Measurements from ENCODE around the gene FIBP.
A peak's percentile ranks its signal among the peaks of the same experiment; 100 is the strongest.

GRCh38 chr11:65911682-65912568, 23.7 kb upstream of the FIBP start:
- TF ChIP-seq EZH2 (IDR thresholded peaks at IDR 0.05; ENCODE audit: borderline replicate concordance, control insufficient read depth, low read depth, low read length), result no peak
- TF ChIP-seq, protein P1, sequence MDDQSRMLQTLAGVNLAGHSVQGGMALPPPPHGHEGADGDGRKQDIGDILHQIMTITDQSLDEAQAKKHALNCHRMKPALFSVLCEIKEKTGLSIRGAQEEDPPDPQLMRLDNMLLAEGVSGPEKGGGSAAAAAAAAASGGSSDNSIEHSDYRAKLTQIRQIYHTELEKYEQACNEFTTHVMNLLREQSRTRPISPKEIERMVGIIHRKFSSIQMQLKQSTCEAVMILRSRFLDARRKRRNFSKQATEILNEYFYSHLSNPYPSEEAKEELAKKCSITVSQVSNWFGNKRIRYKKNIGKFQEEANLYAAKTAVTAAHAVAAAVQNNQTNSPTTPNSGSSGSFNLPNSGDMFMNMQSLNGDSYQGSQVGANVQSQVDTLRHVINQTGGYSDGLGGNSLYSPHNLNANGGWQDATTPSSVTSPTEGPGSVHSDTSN (IDR thresholded peaks at IDR 0.05; ENCODE audit: insufficient replicate concordance, low read depth, low read length), result no peak
- TF ChIP-seq, protein P2, sequence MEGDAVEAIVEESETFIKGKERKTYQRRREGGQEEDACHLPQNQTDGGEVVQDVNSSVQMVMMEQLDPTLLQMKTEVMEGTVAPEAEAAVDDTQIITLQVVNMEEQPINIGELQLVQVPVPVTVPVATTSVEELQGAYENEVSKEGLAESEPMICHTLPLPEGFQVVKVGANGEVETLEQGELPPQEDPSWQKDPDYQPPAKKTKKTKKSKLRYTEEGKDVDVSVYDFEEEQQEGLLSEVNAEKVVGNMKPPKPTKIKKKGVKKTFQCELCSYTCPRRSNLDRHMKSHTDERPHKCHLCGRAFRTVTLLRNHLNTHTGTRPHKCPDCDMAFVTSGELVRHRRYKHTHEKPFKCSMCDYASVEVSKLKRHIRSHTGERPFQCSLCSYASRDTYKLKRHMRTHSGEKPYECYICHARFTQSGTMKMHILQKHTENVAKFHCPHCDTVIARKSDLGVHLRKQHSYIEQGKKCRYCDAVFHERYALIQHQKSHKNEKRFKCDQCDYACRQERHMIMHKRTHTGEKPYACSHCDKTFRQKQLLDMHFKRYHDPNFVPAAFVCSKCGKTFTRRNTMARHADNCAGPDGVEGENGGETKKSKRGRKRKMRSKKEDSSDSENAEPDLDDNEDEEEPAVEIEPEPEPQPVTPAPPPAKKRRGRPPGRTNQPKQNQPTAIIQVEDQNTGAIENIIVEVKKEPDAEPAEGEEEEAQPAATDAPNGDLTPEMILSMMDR (IDR thresholded peaks at IDR 0.05 in 2 of 3, conservative IDR thresholded peaks at IDR 0.05 in 1 of 3; ENCODE audit: control insufficient read depth in 2 of 3, extremely low read depth in 1 of 3, insufficient read depth in 1 of 3, low read depth in 3 of 3, low read length in 3 of 3), result peak in 2 of 3 experiments; percentile 26 to 37; a peak in 3 of 6 replicates
- no peak for TF ChIP-seq HDAC2 (IDR thresholded peaks at IDR 0.05)
- TF ChIP-seq BACH1 (IDR thresholded peaks at IDR 0.05; ENCODE audit: borderline replicate concordance), result no peak
- TF ChIP-seq POLR2A (IDR thresholded peaks at IDR 0.05; ENCODE audit: low read depth, low read length), result no peak
- no peak for TF ChIP-seq RELB (IDR thresholded peaks at IDR 0.05; ENCODE audit: low read depth)

All from GM12878 (cell line).